ENCODE results near the gene KRT27. TPM values are rescaled to one million over a fixed set of nuclear protein-coding genes. Genes with fewer than 3 reads are reported as not detected.
"Not testable (repeated sequence)": the region's sequence is repeated elsewhere in the genome, so short reads cannot be mapped to it uniquely, and the experiment has no call there.

The KRT27 gene
- total RNA-seq, 2 donors from 2014 or later: not detected

- Mint-ChIP-seq H3K4me1 (peaks cover 10% of the 10 kb centered on the region), H3K27me3 (peaks cover 15% of the 10 kb centered on the region), H3K9me3 (peaks cover 3% of the 10 kb centered on the region), H3K36me3 (ENCODE audit: low read depth) (peaks cover 30% of the 10 kb centered on the region), H3K27ac (peak overlapping the region; percentile 39), H3K4me3 (peak overlapping the region; percentile 99)
- no peak for ATAC-seq (replicated peaks)
Measured at GRCh38 chr17:40817103-40817682, 34.8 kb upstream of the KRT27 start.

- H3K4me1 Mint-ChIP-seq: peaks cover 10% of the 10 kb centered on the region
- peaks cover 18% of the 10 kb centered on the region for H3K27me3 Mint-ChIP-seq
- peak overlapping the region; percentile 99 for H3K4me3 Mint-ChIP-seq
- no peak overlapping the region for H3K27ac Mint-ChIP-seq
- H3K36me3 Mint-ChIP-seq (ENCODE audit: low read depth): peaks cover 24% of the 10 kb centered on the region
- no peak for ATAC-seq (replicated peaks)
- H3K9me3 Mint-ChIP-seq: peaks cover 3% of the 10 kb centered on the region
Measured at GRCh38 chr17:40816569-40816968, 34.2 kb upstream of the KRT27 start.

GRCh38 chr17:40815381-40815780, 33.0 kb upstream of the KRT27 start:
- Mint-ChIP-seq H3K4me3 (no peak overlapping the region), H3K27me3 (peaks cover 26% of the 10 kb centered on the region), H3K4me1 (peaks cover 10% of the 10 kb centered on the region), H3K27ac (no peak overlapping the region), H3K9me3 (peaks cover 3% of the 10 kb centered on the region), H3K36me3 (ENCODE audit: low read depth) (peaks cover 24% of the 10 kb centered on the region)
- ATAC-seq (replicated peaks): no peak

- Mint-ChIP-seq H3K4me1 (peaks cover 10% of the 10 kb centered on the region), H3K27me3 (peaks cover 33% of the 10 kb centered on the region), H3K36me3 (ENCODE audit: low read depth) (peaks cover 24% of the 10 kb centered on the region)
- not testable (repeated sequence) for H3K4me3 Mint-ChIP-seq; H3K27ac Mint-ChIP-seq; ATAC-seq (replicated peaks); H3K9me3 Mint-ChIP-seq
Measured at GRCh38 chr17:40814657-40815056, 32.3 kb upstream of the KRT27 start.

- peaks cover 10% of the 10 kb centered on the region for H3K4me1 Mint-ChIP-seq
- H3K9me3 Mint-ChIP-seq: peaks cover 3% of the 10 kb centered on the region
- peaks cover 38% of the 10 kb centered on the region for H3K27me3 Mint-ChIP-seq
- no peak overlapping the region for H3K4me3 Mint-ChIP-seq
- ATAC-seq (replicated peaks): no peak
- peaks cover 24% of the 10 kb centered on the region for H3K36me3 Mint-ChIP-seq (ENCODE audit: low read depth)
- H3K27ac Mint-ChIP-seq: no peak overlapping the region
Measured at GRCh38 chr17:40813804-40814203, 31.5 kb upstream of the KRT27 start.

- peaks cover 14% of the 10 kb centered on the region for H3K36me3 Mint-ChIP-seq (ENCODE audit: low read depth)
- H3K9me3 Mint-ChIP-seq: peaks cover 3% of the 10 kb centered on the region
- H3K27me3 Mint-ChIP-seq: peaks cover 43% of the 10 kb centered on the region
- H3K27ac Mint-ChIP-seq: no peak overlapping the region
- no peak overlapping the region for H3K4me3 Mint-ChIP-seq
- ATAC-seq (replicated peaks): no peak
- H3K4me1 Mint-ChIP-seq: peaks cover 10% of the 10 kb centered on the region
Measured at GRCh38 chr17:40812639-40813038, 30.3 kb upstream of the KRT27 start.

GRCh38 chr17:40810494-40810893, 28.1 kb upstream of the KRT27 start:
- H3K36me3 Mint-ChIP-seq (ENCODE audit: low read depth): no peaks in the 10 kb centered on the region
- no peaks in the 10 kb centered on the region for H3K9me3 Mint-ChIP-seq
- no peaks in the 10 kb centered on the region for H3K4me1 Mint-ChIP-seq
- no peak for ATAC-seq (replicated peaks)
- no peak overlapping the region for H3K4me3 Mint-ChIP-seq
- peaks cover 54% of the 10 kb centered on the region for H3K27me3 Mint-ChIP-seq
- no peak overlapping the region for H3K27ac Mint-ChIP-seq

GRCh38 chr17:40809721-40810421, 27.5 kb upstream of the KRT27 start:
- ATAC-seq (replicated peaks): no peak
- H3K9me3 Mint-ChIP-seq: no peaks in the 10 kb centered on the region
- no peak overlapping the region for H3K27ac Mint-ChIP-seq
- peaks cover 60% of the 10 kb centered on the region for H3K27me3 Mint-ChIP-seq
- no peaks in the 10 kb centered on the region for H3K4me1 Mint-ChIP-seq
- H3K4me3 Mint-ChIP-seq: no peak overlapping the region
- no peaks in the 10 kb centered on the region for H3K36me3 Mint-ChIP-seq (ENCODE audit: low read depth)

- H3K36me3 Mint-ChIP-seq (ENCODE audit: low read depth): no peaks in the 10 kb centered on the region
- H3K9me3 Mint-ChIP-seq: no peaks in the 10 kb centered on the region
- H3K4me1 Mint-ChIP-seq: no peaks in the 10 kb centered on the region
- peaks cover 45% of the 10 kb centered on the region for H3K27me3 Mint-ChIP-seq
- H3K27ac Mint-ChIP-seq: no peak overlapping the region
- no peak overlapping the region for H3K4me3 Mint-ChIP-seq
- ATAC-seq (replicated peaks): no peak
Measured at GRCh38 chr17:40806131-40806530, 23.8 kb upstream of the KRT27 start.

- H3K4me3 Mint-ChIP-seq: no peak overlapping the region
- no peaks in the 10 kb centered on the region for H3K9me3 Mint-ChIP-seq
- no peaks in the 10 kb centered on the region for H3K4me1 Mint-ChIP-seq
- no peak overlapping the region for H3K27ac Mint-ChIP-seq
- H3K36me3 Mint-ChIP-seq (ENCODE audit: low read depth): no peaks in the 10 kb centered on the region
- ATAC-seq (replicated peaks): peak; percentile 96
- peaks cover 30% of the 10 kb centered on the region for H3K27me3 Mint-ChIP-seq
Measured at GRCh38 chr17:40803617-40804082, 21.3 kb upstream of the KRT27 start.

- Mint-ChIP-seq H3K4me1 (no peaks in the 10 kb centered on the region), H3K36me3 (ENCODE audit: low read depth) (no peaks in the 10 kb centered on the region), H3K27ac (no peak overlapping the region), H3K4me3 (no peak overlapping the region), H3K9me3 (no peaks in the 10 kb centered on the region), H3K27me3 (peaks cover 23% of the 10 kb centered on the region)
- ATAC-seq (replicated peaks): no peak
Measured at GRCh38 chr17:40801157-40801556, 18.8 kb upstream of the KRT27 start.

GRCh38 chr17:40800381-40800780, 18.0 kb upstream of the KRT27 start:
- Mint-ChIP-seq H3K27me3 (peaks cover 28% of the 10 kb centered on the region), H3K36me3 (ENCODE audit: low read depth) (no peaks in the 10 kb centered on the region), H3K4me3 (no peak overlapping the region), H3K4me1 (no peaks in the 10 kb centered on the region), H3K9me3 (no peaks in the 10 kb centered on the region), H3K27ac (no peak overlapping the region)
- no peak for ATAC-seq (replicated peaks)

GRCh38 chr17:40799859-40800258, 17.5 kb upstream of the KRT27 start, which contains the start of gene KRT28:
TSS of gene KRT28 (minus strand) at chr17:40799959. CDS start at chr17:40799893, 66 bp downstream.
- Mint-ChIP-seq H3K4me1 (no peaks in the 10 kb centered on the region), H3K27me3 (peaks cover 26% of the 10 kb centered on the region), H3K36me3 (ENCODE audit: low read depth) (no peaks in the 10 kb centered on the region), H3K27ac (no peak within 1 kb of the TSS), H3K4me3 (no peak within 1 kb of the TSS), H3K9me3 (no peaks in the 10 kb centered on the region)
- no peak for ATAC-seq (replicated peaks)

- Mint-ChIP-seq H3K27me3 (peaks cover 27% of the 10 kb centered on the region), H3K4me1 (no peaks in the 10 kb centered on the region), H3K36me3 (ENCODE audit: low read depth) (no peaks in the 10 kb centered on the region), H3K27ac (no peak overlapping the region), H3K9me3 (no peaks in the 10 kb centered on the region), H3K4me3 (no peak overlapping the region)
- no peak for ATAC-seq (replicated peaks)
Measured at GRCh38 chr17:40796846-40797245, 14.5 kb upstream of the KRT27 start.

- H3K27me3 Mint-ChIP-seq: peaks cover 27% of the 10 kb centered on the region
- ATAC-seq (replicated peaks): no peak
- no peaks in the 10 kb centered on the region for H3K4me1 Mint-ChIP-seq
- no peak overlapping the region for H3K27ac Mint-ChIP-seq
- H3K4me3 Mint-ChIP-seq: no peak overlapping the region
- H3K36me3 Mint-ChIP-seq (ENCODE audit: low read depth): no peaks in the 10 kb centered on the region
- H3K9me3 Mint-ChIP-seq: no peaks in the 10 kb centered on the region
Measured at GRCh38 chr17:40795019-40795667, 12.8 kb upstream of the KRT27 start.
